Stimulated activated CD4-positive, alpha-beta T cell treated with anti-CD3 and anti-CD28 coated beads, Interleukin-4, amount 100 ng/mL, for 1 hour (primary cell): ENCODE data around the gene ASCC3.
"Not testable (repeated sequence)": the region's sequence is repeated elsewhere in the genome, so short reads cannot be mapped to it uniquely, and the experiment has no call there.

Experiments used
- DNase-seq: peaks from one replicate; pipeline ENCODE4 v3.0.0-alpha.2; 2020

Gene ASCC3

DNA sequence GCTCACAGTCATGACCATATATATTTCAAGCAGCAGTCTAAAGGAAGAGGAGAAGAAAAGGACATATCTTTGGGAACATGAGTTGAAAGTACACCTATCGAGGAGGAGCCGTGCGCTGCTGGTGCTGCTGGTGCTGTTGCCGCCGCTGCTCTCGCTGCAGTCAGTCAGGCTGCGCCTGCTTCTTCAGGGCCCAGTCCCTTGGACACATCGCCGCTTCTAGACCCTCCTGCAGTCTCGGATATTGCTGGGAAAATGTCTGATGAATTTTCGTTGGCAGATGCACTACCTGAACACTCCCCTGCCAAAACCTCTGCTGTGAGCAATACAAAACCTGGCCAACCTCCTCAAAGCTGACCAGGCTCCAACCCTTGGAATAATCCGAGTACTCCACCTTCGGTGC, 8.2 kb upstream of the ASCC3 start:
- DNase-seq: no peak

DNA sequence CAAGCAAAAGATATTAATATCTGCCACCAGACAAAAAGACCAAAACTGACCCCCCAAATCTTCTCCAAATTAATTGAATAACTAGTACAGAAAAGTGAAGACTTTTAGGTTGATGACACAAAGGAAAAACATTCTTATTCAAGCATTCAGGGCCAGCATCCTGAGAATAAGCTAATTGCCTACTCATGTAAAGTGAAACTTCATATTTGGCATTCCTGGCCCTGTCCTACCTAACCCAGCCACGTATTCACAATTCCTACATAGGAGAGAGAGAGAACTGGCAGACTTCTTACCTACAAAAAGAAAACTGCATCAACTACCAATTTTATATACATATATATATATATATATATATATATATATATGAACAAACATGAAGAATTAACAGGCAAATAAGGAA, 4.9 kb upstream of the ASCC3 start:
- DNase-seq: no peak

DNA sequence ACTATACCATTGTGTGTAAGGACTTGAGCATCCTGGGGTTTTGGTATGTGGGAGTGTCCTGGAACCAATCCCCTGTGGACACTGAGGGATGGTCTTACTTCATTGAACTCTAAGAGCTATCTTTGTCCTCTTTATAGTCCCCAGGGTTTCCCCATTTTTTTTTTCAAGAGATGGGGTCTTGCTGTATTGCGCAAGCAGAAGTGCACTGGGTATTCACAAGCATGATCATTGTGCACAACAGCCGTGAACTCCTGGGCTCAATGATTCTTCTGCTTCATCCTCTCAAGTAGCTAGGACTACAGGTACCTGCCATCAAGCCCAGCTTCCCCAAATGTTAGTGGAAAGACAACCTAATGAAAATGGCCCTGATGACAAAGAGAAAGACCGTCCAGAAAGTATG, 2.2 kb upstream of the ASCC3 start:
- no peak for DNase-seq

DNA sequence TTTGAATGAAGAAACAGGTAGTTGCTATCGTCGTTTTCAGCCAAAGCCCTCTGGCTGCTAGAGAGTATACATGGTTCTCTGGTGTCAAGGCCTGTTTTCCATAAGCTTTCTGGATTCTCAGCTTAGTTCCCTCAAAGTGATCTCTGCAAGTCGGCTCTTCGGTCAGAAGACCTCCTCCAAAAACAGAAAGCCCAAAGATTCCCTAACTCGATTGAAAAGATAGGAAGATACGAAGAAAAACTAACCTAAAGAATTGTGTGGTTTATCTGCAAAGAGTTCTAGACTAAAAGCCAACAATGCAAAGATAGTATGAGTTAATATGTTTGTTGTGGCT, 545 bp upstream of the ASCC3 start:
- DNase-seq: no peak

DNA sequence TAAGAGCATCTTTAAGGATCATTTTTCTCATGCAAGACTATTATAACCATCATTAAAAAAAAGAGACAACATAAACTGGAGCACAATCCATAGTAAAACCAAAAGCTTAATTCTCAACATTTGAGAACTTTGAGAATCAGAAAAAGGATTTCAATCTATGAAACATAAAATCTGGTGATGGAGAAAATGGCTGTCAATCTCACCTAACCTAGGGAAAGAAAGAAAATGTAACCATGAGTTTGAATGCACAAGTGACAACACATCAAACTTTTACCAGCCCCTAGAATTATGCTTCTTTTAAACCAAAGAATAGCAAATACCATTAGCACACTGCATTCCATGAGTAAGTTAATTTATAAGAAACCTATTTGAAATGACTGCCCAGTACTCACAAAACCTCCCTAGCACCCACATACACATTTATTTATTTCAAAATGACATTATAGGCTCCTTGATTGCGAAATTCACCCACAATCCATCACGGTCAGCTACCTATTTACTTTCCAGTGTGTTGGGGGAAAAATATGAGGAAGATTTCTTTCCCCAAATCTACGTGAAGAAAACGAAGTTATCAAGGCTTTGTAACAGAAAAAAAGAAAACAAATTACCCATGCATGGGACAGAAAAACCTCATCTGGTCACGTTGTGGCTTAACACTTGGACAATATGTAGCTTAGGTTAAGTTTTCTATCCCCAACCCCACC, 828 bp downstream of the ASCC3 start:
- DNase-seq: no peak

DNA sequence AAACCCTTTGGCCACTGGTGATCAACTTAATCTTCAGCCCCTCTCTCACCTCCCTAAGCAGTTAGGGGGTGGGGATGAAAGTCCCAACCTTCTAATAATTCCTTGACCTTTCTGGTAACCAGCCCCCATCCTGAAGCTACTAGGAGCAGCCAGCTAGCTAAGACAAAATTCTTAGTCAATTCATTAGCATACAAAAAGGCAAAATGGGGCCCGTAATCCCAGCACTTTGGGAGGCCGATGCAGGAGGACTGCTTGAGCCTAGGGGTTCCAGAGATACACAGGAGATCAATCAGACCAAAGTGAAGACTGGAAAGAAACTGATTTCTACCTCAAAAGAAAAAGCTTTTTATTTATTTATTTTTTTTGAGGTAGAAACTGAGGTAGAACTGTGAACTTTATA, 1.8 kb downstream of the ASCC3 start:
- DNase-seq: no peak

DNA sequence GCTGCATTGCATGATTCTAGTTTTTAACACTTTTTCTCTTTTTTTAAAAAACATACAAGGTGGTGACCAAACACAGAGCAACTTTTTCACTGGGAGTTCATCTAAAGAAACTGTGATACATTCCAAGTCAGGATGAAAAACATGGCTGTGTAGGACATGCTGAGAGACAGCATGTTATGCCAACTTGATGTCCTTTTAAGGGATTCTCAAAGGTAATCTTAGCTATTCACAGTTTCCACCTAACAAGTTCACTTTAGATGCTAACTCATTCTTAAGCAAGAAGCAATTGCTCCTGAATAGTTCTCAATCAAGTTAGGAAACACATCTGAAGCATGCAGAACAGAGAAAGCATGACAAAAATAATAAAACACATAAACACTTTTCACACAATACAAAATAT, 3.3 kb downstream of the ASCC3 start:
- DNase-seq: no peak

DNA sequence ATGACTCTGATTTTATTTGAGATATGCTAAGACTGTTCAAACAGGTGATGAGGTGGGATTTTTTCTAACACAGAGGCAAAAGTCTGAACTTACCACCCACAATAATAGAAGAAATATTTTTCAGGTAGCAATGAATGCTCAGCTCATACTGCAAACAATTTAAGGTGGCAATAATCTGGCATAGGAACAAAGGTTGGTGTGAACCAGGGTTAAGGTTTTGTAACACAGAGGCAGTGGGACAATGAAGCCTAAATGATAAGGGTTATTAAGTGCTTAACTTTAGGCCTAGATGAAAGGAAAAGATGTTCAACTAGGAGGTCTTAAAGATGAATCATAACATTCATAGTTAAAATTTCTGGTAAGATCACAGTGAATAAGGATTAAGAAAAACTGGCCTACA, 4.9 kb downstream of the ASCC3 start:
- DNase-seq: no peak

DNA sequence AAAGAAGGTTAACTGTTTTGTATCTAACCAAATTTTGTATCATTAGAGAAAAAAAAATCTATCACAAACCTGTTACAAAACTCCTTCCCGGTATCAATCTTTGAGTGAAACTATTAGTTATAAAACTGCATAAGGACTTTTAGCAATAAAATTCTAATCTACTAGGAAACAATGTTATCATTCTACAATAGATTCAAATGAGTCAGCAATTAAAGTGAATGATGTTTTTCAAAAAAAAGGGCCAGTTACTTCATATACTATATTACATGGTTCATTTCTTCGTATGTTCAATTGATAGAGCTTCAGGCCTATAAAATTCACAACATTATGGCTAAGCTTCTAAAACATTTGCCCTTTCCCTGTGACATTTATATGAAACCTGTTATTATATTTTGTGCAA, 15.6 kb downstream of the ASCC3 start:
- no peak for DNase-seq

DNA sequence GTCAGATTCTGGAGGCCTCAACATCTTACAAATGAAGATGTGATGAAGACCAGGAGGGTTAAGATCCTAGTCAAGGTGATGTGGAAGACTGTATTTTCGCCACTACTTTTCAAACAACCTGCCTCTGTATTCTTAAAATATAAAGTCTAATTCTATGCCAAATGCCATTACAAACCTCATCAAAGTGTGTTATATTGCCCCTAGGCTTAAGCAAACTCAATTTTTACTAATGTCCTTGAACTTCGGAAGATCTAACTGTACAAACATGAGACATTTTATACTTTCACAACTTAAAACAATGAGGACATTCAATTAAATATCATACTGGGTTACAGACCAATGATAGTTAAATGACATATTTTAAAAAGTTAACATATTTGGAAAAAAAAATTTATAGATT, 19.1 kb downstream of the ASCC3 start:
- DNase-seq: no peak

DNA sequence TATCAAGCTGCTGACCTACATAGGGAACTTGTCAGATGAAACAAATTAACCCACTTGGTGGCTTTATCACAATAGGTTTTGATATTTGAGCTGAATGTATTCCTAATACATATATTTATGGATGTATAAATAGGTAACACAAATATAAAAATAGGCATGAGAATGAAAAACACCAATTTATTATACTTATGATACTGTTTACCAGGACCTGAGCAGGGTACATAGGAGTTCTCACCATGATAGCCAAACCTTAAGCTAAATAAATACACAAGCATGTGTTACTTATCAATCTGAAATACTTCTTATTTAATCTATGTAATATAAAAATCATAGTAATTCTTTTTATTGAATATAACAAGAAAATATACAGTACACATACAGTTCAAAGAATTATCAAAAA, 25.0 kb downstream of the ASCC3 start:
- DNase-seq: no peak

DNA sequence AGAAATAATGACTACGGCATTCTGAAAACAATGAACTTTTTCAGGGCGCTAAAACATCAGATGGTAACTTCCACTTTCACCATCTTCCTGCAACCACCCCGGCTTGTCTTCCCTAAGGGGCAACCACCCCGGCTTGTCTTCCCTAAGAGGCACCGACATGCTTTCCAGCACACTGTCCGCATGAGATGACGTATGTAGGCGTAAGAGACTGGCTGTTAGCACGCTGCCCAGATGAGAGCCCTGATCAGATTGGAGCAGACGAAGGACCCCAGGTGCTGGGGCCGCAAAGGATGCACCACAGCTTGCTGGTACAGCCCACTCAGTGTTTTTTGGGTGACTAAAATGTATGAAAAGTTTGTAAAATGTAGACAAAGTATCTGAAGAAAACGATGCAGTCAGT, 29.3 kb downstream of the ASCC3 start:
- DNase-seq: no peak

DNA sequence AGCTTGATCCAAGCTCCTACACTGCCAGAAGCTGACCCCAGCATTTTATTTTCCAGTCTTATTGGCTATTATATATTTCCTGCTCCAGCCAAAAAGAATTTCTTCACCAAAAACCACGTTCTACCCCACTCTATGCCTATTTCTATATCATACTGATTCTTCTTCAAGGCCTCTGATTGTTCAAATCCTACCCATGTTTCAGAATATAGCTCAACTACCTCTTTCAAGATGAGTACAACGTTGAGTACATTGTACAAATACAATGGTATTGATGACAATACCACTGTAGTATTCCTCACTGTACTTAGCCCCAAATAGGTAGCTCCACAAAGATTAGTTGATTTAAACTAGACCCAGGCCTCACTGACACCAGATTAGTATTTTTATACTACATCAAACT, 31.0 kb downstream of the ASCC3 start:
- DNase-seq: no peak

DNA sequence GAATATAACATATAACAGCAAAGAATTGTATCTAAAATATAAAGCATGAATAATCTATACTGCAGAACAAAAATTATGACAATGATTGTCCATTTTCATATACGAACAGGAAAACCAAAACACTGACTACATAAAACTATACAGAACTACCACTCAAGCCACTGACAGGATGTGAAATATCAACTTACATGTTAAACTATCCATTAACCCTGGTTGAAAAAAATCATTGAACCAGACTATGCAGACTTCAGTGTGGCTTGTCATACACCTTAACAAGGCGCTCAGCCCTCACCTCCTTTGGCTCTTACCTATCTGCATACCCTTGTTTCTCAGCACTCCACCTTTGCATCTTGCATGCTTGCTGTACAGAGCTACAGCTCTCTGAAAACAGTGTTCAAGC, 34.9 kb downstream of the ASCC3 start:
- no peak for DNase-seq

DNA sequence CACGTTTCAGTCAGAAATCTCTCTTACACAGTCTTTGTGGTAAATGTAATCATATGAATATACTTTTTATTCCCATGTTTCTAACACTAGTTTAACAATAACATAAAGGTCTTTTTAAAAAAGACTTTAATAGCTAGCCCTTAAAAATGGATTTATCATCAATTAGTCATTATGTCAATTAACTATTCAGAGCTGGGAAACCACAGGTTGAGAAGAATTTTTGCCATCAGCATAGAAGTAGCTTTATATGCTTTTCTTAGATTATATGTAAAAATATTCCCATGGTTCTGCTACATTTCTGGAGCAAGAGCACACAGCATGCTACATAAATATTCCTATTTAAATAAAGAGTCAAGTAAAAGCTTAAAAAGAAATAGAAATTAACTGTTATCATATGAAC, 35.5 kb downstream of the ASCC3 start:
- no peak for DNase-seq

DNA sequence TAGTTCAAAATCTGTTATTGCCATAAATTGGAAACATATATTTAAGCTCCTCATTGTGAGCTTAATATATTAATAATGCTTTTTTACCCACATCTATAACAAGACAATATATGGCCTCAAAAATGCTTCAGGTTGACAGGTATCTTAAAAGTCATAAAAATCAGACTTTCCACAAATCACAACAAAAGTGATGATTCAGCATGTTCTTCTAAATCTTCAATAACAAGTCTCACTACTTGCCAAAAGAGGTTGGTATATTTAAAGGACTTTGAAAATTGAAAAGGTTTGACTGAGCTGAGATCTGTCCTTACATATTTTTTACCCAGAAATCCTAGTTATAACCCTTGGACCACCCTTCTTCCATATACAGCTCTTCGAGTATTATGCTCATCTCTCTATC, 41.7 kb downstream of the ASCC3 start:
- DNase-seq: no peak

DNA sequence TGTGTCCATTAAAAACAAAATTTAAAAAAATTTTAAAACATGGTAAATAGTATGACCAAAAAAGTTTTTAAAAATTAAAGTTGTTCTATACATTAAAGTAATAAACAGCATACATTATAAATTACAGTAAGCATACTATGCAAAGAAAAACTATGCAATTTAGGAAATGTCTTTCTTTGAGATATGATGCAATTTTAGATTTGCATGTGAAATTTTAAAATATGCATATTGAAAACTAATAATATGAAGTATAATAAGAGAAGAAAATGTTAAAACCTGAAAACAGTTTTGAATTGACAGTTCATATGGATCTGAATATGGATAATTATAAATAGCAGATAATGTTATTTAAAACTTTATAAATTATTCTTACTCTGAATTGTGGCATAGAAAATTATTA, 43.1 kb downstream of the ASCC3 start:
- DNase-seq: no peak

DNA sequence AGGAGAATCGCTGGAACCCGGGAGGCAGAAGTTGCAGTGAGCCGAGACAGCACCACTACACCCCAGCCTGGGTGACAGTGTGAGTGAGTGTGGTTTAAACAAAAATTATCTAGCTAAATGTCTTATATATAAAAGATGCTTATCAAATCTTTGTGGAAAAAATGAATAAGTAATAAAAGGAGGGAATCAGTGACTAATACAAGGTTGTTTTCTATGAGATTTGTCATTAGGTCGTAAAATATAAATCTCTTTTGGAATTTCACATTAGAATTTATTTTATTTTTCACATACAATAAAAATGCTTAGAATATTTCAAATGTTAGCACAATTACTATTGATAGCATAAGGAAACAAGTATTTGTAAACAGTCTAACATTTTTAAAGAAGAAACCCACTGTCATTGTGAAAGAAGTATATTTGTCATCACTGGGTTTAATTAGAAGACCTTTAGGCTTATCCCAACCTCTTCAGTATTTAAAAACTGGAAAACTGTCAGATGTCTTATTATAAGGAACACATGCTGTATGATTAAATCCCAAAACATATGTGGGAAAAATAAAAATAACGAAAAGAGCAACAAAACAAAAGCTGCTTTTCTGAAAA, 47.1 kb downstream of the ASCC3 start:
- DNase-seq: no peak

DNA sequence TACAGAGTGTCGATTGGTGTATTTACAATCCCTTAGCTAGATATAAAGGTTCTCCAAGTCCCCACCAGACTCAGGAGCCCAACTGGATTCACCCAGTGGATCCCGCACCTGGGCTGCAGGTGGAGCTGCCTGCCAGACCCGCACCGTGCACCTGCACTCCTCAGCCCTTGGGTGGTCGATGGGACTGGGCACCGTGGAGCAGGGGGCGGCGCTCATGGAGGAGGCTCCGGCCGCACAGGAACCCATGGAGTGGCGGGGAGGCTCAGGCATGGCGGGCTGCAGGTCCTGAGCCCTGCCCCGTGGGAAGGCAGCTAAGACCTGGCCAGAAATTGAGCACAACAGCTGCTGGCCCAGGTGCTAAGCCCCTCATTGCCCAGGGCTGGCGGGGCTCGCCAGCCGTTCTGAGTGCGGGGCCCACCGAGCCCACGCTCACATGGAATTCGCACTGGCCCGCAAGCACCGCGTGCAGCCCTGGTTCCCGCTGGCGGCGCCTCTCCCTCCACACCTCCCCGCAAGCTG, 52.0 kb downstream of the ASCC3 start:
- DNase-seq: not testable (repeated sequence)

DNA sequence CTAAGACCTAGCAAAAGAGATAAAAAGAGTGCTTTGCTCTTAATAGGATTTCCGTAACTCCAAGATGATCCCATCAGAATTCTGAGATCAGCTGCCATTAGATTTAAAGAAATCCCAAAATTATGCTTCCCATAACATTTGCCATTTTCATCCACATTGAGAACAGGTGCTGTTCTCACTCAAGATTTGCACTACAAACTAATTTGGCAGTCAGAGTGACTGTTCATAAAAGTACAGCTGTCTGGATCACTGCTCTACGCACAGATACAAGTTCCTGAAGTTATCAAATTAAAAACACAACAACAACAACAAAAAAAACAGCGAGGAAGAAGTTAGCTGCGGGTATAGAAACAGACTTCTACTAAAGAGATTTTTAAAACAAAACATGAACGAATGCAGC, 58.1 kb downstream of the ASCC3 start:
- no peak for DNase-seq

DNA sequence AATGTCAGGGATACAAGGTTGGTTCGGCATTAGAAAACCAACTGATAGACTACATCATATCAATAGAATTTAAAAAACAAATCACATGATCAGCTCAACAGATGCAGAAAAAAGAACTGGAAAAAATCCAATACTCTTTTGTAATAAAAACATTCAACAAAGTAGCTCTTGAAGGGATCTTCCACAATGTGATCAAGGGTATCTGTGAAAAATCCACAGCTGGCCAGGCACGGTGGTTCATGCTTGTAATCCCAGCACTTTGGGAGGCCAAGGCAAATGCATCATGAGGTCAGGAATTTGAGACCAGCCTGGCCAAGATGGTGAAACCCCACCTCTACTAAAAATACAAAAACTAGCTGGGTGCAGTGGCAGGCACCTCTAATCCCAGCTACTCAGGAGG, 63.1 kb downstream of the ASCC3 start:
- DNase-seq: no peak

DNA sequence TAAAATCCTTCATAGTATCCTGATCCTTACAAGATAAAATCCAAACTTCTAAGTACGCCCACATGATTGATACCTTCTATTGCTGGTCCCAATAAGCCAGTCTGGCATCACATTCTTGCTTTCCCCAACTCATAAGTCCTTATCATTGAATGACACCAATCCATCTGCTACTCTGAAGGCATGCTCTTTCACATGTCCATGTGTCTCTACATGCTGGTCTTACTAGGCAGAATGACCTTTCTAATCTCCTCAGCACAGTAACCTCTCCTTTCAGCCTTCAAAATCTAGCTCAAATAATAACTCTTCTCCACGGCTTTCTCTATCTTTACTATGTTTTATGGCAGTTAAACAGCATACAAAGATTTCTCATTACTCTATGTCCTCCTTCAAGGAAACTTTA, 71.1 kb downstream of the ASCC3 start:
- no peak for DNase-seq

DNA sequence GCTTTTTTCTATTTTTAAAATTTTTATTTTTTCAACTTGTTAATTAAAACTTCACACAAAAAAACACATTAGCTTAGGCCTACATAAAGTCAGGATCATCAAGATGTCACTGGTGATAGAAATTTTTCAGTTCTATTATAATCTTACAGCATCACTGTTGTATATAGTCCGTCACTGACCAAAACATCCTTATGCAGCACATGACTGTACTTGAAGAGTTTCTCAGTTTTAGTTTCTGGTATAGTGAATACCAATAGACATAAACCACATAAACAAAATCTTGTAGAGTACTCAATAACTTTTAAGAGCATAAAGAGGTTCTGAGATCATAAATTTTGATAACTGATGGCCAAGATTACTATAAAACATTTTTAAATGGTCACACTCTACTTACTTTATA, 71.8 kb downstream of the ASCC3 start:
- DNase-seq: no peak

DNA sequence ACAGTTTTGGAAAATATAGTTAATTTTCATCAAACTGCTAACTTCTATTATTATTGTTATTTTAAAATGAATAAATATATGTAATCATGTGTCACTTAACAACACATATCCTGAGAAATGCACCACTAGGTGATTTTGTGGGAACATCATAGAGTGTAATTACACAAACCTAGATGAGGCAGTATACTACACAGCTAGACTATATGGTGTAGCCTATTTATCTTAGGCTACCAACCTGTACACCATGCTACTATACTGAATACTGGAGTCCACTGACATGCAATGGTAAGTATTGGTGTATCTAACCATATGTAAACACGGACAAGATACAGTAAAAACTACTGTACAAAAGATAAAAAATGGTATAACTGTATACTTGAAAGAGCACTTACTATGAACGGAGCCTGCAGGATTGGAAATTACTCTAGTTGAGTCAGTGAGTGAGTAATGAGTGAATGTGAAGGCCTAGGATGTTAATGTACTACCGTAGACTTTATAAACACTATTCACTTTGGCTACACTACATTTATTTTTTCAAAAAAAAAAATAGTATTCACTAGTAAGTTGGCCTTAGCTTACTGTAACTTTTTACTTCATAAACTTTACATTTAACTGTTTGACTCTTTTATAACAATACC, 72.4 kb downstream of the ASCC3 start:
- DNase-seq: no peak

DNA sequence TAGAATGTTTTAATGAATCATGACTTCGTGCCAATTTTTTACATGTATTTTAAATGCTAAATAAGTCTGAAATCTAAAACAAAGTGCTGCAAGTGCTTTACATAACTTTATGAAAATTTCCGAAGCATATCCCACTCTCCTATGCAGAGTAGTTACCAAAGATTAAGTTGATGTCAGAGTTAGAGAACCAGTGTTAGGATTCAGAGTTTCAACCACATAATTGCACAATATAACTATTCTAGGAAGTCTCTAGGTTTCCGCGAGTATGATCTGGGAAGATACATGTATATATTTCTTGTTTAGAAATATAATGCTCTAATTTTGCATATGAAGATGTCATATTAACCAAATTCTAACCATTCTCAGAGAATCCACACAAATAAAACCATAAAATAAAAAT, 74.8 kb downstream of the ASCC3 start:
- no peak for DNase-seq
